Vagina (tissue), 2 donors: ENCODE measurements around the gene PRICKLE2.

Source experiments
- CTCF ChIP-seq, 3 experiments: fragments of 450-650 bp in 2 of 3; fragments of 200-600 bp in 1 of 3; sonication (generic) in 1 of 3; IDR thresholded peaks; one replicate each; pipeline ENCODE4 v1.5.1; 2017 to 2019; ENCODE audit warnings: antibody characterized with exemption in 3 of 3, mild to moderate bottlenecking in 2 of 3, moderate library complexity in 2 of 3
- POLR2A ChIP-seq, 2 donors: fragments of 450-650 bp; IDR thresholded peaks; one replicate each; pipeline ENCODE4 v1.6.1; 2017; ENCODE audit warnings: antibody characterized with exemption in 2 of 2, mild to moderate bottlenecking in 2 of 2, moderate library complexity in 2 of 2
- POLR2AphosphoS5 ChIP-seq, 2 donors: sonication (generic); formaldehyde crosslinking; IDR thresholded peaks; one replicate each; pipeline ENCODE4 v1.9.0; 2017; ENCODE audit warnings: antibody characterized with exemption in 2 of 2, mild to moderate bottlenecking in 2 of 2, low read depth in 1 of 2; ENCODE audit not compliant: insufficient read depth in 1 of 2

- TF ChIP-seq POLR2AphosphoS5 (IDR thresholded peaks at IDR 0.05; ENCODE audit: insufficient read depth in 1 of 2, low read depth in 1 of 2) (no peak), CTCF (IDR thresholded peaks at IDR 0.05) (no peak), POLR2A (IDR thresholded peaks at IDR 0.05) (no peak)
Observed at GRCh38 chr3:64129581-64129980, 95.7 kb downstream of the PRICKLE2 start.
